Vagina (tissue), 2 donors: ENCODE results near the gene ERBB4.

Experiments used
- CTCF ChIP-seq, 3 experiments: fragments of 450-650 bp in 2 of 3; fragments of 200-600 bp in 1 of 3; sonication (generic) in 1 of 3; IDR thresholded peaks; one replicate each; pipeline ENCODE4 v1.5.1; 2017 to 2019; ENCODE audit warnings: antibody characterized with exemption in 3 of 3, mild to moderate bottlenecking in 2 of 3, moderate library complexity in 2 of 3
- POLR2A ChIP-seq, 2 donors: fragments of 450-650 bp; IDR thresholded peaks; one replicate each; pipeline ENCODE4 v1.6.1; 2017; ENCODE audit warnings: antibody characterized with exemption in 2 of 2, mild to moderate bottlenecking in 2 of 2, moderate library complexity in 2 of 2
- POLR2AphosphoS5 ChIP-seq, 2 donors: sonication (generic); formaldehyde crosslinking; IDR thresholded peaks; one replicate each; pipeline ENCODE4 v1.9.0; 2017; ENCODE audit warnings: antibody characterized with exemption in 2 of 2, mild to moderate bottlenecking in 2 of 2, low read depth in 1 of 2; ENCODE audit not compliant: insufficient read depth in 1 of 2

GRCh38 chr2:211766689-211767088 is 771.9 kb downstream of the ERBB4 start:
- no peak for TF ChIP-seq CTCF (IDR thresholded peaks at IDR 0.05)
- no peak for TF ChIP-seq POLR2A (IDR thresholded peaks at IDR 0.05)
- no peak for TF ChIP-seq POLR2AphosphoS5 (IDR thresholded peaks at IDR 0.05; ENCODE audit: insufficient read depth in 1 of 2, low read depth in 1 of 2)
